NCI-H146 treated with DMSO at 0.1 percent for 48 hours (cell line): ENCODE results near the gene ZFR2.
"Not testable (repeated sequence)": the region's sequence is repeated elsewhere in the genome, so short reads cannot be mapped to it uniquely, and the experiment has no call there.

Source experiments
- DNase-seq: peaks from one replicate; lab custom pipeline; 2025; ENCODE audit not compliant: unreplicated experiment; lab: John Stamatoyannopoulos, UW

The ZFR2 gene

DNA sequence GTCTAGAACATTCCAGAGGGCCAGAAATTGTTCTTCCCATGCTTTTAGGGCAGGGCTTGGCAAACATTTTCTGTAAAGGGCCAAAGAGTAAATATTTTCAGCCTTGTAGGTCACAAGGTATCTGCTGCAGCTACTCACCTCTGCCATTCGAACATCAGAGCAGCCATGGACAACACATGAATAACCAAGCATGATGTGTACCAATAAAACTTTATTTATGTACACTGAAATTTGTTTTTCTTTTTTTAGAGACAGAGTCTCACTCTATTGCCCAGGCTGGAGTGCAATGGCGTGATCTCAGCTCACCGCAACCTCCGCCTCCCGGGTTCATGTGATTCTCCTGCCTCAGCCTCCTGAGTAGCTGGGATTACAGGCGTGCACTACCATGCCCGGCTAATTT, 111.1 kb downstream of the ZFR2 start:
- DNase-seq, result not testable (repeated sequence)
